GM21717 (cell line): ENCODE data around the gene PGR.

Source experiments
- ATAC-seq: cut with Tn5 transposase; IDR thresholded peaks from one replicate; pipeline ENCODE4 v1.9.1; 2021; ENCODE audit warnings: mild to moderate bottlenecking, moderate library complexity; ENCODE audit not compliant: unreplicated experiment

The PGR gene

DNA sequence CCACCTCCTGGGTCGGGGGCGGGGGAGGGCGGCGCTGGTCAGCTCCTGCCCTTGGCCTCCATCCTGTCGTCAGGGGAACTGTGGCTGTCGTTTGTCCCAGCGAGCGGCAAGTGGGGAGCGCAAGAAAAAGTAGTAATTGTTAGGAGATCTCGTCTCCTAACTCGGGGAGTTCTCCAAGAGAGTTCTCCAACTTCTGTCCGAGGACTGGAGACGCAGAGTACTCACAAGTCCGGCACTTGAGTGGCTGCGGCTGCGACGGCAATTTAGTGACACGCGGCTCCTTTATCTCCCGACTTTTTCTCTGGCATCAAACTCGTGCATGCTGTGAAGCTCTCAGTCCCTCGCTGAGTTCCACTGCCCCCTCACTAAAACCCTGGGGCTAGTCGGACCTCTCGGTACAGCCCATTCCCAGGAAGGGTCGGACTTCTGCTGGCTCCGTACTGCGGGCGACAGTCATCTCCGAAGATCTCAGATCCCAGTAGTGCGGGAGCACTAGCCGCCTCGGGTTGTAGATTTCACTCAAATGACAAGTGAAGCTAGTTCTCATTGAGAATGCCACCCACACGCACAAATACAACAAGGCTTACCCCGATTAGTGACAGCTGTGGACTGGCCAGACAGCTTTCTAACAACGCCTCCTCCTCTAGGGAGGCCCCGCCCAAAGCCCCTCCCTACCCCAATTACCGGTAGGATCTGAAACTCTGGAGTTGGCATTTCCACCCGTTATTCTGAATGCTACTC, at the start of gene PGR:
PGR (minus strand) TSS at position 611 of the 741 bp plus-strand sequence. CDS start 743 bp downstream, outside the sequence.
- no peak for ATAC-seq

DNA sequence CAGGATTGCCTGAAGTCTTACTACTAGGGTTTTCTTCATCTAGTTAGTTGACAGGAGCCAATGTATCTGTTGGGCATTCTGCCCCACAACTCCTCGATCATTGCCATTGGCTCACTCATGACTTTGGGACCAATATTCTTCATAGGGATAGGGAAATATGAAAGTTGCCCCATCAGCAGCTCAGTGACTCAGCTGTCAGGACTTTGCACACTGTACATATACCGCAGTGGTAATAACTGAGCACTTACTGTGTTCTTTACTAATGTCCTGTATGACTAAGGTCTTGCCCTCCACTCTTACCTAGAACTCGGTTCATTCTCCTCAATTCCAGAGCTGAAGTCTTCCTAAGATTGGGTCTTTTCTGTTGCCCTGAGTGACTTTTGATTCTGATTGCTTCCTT, 46.8 kb upstream of the PGR start:
- ATAC-seq: no peak

DNA sequence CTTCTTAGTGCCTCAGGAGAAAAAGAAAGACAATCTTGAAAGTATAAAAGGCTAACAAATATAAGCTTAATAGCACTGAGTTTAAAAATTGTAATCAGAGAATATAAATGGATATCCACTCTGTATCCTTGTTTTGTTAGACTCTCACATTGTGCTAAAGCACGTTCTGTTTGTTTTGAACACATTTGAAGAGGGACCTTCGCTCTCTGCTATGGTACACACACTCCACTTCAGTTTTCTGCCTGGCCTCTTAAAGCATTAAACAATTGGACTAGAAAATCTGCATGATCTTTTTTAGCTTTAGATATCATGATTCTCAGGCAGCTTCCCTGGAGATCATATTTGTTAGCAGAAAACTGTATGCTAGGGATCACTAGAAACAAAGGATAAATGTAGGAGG, 40.3 kb upstream of the PGR start:
- no peak for ATAC-seq

DNA sequence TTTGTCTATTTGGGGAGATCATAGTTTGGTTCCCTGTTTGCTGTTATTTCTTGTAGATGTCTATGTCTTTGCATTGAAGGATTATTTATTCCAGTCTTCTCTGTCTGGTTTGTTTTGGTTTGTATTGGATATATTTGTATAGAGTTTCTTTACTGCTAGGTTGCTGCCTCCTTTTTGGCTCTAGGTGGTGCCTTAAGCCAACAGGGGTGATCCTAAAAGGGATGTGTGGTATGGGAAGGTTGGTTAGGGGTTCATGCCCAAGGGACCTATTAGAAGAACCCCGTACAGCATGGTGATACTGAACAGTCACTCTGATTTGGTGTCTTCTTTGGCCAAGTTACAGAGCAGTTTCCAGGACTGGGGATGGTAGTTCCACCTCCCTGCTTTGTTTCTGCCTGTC, 36.4 kb upstream of the PGR start:
- no peak for ATAC-seq

DNA sequence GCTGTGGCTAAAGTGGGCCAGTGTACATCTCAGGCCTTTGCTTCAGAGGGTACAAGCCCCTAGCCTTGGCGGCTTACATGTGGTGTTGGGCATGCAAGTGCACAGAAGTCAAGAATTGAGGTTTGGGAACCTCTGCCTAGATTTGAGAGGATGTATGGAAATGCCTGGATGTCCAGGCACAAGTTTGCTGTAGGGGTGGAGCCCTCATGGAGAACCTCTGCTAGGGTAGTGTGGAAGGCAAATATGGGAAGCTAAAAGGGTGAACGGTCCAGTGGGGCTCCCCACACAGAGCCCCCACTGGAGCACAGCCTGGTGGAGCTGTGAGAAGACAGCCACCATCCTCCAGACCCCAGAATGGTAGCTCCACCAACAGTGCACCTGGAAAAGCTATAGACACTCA, 28.5 kb upstream of the PGR start:
- ATAC-seq: no peak

DNA sequence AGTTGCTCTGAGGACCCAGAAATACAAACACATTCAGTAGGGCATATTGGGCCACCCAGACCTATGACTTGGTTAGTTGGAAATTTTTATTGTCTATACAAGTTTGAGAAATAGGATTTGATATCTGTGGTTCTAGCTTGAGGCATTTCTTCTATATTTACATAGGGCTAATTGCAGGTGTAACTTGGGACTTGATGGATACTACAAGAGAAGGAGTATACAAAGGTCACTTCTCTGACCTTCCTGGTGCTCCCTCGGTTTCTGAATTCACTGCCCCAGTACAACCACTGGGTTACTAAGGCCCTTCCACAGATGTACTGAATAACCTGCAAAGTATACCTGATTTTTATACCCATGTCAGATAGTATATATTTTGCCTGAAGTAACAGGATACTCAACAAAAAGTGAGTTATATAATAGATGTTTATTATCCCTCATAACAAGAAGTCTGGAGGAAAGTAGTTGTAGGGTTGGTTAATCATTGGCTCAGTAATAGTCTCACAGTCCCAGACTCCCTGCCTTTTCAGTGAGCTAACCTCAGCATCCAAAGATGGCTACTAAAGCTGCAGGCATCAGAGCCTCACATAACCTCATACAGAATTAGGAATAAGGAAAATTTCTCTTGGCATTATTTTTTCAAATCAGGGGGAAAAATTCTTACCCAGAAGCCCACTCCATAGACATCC, 8.8 kb upstream of the PGR start:
- ATAC-seq: no peak

DNA sequence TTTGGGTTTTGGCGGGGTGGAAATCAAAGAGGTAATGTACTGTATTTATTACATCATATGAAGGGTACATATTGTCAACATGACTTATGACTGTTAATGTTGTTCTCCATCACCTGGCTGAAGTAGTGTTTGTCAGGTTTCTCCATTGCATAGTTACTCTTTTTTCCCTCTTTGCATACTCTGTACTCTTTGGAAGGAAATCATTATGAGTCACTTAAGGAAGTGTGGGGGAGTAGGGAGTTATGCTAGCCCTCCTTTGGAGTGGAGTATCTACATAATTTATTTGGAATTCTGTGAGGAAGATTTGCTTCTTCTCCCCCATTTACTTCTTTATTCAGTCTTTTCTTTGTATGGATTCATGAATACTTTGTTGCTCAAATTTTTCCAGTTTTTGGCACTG, 3.6 kb upstream of the PGR start:
- ATAC-seq: no peak

DNA sequence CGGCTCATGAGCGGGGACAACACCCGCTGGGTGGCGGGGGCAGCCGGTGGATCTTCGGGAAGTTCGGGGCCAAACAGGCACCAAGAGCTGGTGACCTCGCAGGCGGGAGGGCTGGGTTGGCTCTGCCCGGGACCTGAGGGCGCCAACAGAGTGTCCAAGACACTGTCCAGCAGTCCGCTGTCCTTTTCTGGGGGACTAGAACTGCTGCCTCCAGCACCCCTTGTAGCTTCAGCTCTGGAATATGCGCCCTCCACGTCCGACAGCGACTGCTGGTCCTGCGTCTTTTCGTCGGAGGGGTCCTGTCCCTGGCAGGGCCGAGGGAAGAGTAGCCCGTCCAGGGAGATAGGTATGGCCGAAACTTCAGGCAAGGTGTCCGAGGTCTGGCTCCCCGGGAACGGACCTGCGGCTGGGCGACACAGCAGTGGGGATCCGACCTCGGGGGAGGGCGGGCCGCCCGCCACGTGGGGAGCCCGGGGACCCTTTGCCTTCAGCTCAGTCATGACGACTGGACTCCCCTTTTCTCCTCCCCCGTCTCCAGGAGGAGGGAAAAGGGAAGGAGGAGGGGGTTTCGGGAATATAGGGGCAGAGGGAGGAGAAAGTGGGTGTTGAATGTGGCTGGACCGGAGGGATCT, 926 bp downstream of the PGR start:
- ATAC-seq: no peak

DNA sequence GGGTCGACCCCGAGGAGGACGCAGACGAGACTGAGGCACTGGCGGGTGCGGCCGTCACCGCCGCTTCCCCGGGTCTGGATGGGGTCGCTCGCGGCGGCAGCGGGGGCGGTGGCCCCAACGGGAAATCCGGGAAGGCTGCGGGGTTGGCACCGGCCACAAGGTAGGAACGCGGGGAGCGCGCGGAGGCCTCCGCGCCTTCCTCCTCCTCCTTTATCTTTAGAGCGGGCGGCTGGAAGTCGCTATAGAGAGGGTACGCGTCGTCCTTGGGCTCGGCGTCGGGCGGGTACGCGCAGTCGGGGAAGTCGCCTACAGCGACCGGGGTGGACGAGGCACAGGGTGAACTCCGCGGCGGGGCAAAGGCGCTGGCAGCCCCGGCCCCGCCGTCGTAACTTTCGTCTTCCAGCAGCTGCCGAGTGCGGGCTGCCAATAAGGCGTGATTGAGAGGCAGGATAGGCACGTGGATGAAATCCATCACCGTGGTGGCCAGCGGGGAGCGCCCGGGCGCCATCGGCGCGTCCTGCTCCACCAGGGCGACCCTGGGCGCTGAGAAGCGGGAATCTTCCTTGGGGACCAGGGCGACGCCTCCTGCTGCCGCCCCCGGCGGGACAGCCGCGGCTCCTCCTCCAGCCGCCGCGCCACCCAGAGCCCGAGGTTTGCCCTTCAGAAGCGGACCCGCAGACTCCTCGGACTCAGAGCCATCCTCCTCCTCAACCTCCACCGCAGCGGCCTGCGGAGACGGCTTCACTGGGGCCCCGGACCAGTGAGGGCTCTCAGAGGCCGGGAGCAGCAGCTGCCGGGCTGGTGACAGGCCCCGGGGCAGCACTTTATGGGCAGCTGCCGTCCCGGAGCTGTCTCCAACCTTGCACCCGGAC, 1.7 kb downstream of the PGR start:
- ATAC-seq: no peak

DNA sequence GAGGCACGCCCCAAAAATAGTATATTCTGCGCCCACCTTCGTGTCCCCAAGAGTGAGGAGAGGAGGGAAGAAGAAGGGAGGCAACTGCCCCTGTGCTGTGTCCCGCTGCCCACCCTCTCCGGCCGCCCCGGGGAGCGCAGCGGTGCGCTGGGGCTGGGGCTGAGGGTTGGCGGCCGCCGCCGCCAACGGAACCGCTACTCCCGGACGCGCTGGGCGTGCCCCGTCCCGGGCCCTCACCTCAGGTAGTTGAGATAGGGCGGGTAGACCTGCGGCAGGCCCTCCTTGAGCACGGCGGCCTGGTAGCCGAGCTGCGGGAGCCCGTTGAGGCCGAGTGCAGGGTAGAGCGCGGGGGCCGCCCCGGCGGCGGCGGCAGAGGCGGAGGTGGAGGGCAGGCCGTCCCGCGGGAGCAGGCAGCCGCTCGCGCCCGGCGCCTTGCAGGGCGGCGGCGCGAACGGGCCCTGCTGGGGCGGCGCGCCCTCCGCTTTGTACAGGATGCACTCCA, 2.4 kb downstream of the PGR start:
- ATAC-seq: no peak

DNA sequence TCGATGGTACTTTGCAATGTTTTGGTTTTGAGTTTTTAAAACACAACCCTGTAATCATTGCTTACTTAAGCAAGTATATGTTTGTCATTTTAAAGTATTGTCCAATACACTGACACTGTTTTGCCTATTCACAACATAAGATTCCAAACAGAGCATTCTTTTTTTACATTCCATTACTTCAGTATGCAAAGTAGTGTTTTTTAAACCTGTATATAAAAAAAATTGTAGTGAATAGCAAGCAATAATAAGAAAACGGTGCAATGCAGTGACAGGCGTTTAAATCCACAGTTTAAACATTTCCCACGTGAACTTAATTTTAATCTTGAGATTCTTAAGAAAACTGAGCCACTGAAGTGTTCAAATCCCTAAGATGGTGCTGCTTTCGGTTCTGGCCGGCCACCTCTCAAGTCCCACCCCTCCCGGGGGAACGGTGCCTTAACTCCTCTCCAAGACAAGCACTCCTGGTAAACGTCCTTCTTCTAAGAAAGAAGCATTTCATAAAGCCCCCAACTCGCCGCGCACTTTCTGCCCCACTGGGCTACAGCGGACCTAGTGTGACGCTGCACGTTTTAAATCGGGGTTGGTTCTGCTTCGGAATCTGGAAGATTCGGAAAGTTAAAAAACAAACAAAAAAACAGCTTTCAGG, 2.9 kb downstream of the PGR start:
- ATAC-seq: no peak

DNA sequence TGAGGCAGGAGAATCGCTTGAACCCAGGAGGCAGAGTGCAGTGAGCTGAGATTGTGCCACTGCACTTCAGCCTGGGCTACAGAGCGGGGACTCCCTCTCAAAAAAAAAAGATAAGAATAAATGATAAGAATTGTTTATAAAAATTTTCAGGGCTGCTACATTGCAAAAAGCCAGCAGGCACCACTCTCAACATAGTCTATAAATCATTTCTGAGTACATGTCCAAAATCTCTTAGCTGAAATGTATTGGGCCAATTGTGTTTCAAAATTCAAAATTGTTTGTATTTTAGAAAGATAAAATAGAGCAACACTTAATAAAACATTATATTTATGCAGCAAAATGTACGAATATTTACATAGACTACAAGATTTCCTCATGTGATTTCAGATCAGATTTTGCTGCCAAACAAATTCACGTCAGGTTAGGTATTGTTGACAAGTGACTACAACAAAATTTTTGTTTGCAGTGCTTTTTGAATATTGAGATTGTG, 13.9 kb downstream of the PGR start:
- no peak for ATAC-seq

DNA sequence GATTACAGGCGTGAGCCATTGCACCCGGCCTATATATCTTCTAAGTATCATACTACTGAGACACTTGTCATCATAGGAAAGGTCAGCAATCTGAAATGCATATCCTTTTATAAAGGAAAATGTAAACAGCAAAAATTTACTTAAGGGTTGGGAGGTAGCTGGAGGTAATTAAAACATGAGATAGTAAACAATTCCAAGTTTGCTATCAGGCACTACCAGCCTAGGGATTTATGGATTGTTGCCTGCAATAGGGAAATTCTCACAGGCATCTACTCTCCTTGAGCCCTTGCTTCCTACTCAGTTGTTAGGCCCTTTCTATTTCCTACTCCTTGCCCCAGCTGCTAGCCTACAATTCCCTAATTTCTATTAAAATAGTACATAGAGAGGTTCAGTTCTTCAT, 16.1 kb downstream of the PGR start:
- no peak for ATAC-seq

DNA sequence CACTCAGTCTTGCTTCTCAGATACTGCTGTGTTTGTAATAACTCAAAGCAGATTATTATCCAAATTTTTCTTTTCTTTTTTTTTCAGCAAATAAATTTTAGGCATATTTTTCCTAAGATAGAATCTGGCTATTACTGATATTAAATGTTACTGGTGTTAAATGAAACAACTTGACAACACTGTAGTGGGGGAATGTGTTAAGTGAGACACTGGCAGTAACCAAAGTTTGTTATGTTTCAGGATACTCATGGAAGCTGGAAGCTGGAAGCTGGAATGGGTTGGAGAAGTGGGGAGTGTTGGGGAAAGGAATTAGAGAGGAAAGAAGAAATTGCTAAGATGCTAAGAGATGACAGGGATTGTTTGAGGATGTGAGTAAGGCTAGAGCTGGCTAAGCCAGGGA, 24.9 kb downstream of the PGR start:
- ATAC-seq: no peak

DNA sequence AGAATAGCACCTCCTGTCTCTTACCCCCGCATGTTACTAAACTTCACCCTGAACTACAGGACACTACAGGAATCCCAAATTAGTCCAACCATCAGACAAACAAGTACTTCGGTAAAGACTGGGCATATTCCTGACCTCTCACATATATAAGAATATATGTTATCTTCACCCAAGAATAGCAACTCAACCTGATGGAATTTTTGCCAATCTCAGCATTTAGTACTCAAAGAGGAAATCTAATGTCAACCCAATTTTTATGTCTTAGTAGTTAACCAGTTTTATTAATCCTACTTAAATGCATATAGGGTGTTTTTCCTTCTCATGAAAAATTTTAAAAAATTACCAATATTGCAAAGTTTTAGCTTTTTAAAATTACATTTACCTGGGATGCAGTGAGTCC, 26.2 kb downstream of the PGR start:
- ATAC-seq: no peak

DNA sequence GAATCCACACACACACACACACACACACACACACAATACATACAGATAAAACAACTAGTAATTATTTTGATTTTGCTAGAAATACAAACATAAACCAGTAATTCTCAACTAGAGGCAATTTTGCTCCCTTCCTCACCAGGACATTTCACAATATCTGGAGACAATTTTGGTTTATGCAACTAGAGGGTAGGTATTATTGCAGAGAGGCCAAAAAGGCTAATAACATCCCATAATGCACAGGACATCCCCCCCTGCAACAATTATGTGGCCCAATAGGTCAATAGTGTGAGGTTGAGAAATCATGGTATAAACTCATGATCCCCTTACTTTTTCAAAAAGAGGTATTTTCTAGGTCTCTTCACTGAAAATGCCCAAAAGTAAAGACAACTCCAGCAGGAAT, 29.0 kb downstream of the PGR start:
- ATAC-seq: no peak

DNA sequence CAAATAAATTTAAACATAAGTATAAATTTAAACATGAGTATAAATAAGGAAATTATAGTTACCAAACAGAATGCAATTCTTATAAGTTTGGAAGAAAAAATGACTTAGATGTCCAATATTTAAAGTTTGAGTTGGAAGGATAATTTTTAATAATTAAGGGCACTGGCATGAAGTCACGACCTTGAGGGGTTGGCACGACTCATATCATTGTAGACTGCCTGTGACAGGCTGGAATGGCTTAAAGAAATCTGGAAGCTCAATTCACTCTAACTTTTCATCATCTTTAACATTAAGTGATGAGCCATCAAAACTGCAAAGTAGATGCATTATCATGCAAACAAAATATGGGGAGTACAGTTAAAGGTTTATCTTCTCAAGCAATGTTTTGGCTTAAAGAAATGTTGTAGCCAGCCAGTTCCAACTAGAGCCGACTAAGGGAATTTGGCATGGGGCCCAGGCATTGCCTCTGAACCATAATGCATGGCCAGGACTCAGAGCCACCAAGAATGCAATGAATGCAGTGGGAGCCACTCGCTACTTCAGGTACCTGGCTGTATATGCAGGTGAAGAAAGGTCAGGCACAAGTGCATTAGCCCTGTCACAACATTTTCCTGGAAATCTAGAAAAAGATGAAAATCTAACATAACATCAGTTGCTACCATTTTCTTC, 33.4 kb downstream of the PGR start:
- no peak for ATAC-seq

DNA sequence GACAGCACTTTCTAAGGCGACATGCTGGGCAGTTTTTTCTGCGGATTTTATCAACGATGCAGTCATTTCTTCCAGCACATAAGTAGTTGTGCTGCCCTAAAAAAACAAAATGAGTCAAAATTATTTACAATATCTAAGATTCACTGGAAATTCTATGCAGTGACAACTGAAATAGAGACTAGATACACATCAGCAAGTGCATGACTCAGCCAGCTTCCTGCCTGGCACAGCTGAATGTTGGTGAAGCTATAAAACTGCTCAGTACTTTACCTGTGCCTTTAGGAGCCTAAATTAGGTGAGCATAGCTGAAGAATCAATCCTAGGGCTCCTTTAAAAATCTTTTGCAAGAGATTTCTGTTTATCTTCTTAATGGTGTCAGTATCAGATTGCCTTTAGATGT, 37.8 kb downstream of the PGR start:
- ATAC-seq: no peak

DNA sequence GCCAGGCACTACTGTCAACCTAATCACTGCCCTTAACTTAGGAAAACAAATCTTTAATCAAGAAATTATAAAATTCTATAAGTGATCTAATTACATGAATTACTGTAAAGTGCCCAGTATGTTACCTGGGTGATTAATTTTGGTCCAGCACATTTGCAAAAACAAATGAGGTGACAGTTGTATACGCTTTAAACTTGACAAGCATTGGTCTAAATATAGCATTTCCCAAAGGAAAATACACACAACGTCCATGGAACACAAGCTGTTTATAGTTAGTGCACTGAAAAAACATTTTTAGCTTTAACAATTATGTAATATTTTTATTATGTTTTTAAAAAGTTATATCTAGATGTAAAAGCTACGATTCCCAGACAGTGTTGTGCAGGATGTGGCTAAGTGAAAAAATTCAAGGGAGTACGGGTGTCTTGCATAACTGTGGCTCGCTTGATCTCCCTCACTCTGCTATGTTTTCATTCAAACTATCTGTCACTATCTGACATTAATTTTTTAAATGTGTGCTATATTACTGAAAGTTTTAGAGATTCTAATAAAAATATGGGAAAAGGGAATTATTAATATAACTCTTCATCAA, 38.8 kb downstream of the PGR start:
- ATAC-seq: no peak

DNA sequence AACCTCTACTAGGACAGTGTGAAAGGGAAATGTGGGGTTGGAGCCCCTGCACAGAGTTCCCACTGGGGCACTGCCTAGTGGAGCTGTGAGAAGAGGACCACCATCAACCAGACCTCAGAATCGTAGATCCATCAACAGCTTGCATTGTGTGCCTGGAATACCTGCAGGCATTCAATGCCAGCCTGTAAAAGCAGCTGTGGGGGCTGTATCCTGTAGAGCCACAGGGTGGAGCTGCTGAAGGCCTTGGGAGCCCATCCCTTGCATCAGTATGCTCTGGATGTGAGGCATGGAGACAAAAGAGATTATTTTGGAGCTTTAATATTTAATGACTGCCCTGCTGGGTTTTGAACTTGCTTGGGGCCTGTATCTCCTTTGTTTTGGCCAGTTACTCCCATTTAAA, 46.3 kb downstream of the PGR start:
- no peak for ATAC-seq
